GM19438 (cell line): ENCODE data around the gene HIGD2A.

ENCODE experiments used
- ATAC-seq: cut with Tn5 transposase; IDR thresholded peaks from one replicate; pipeline ENCODE4 v1.9.1; 2021; ENCODE audit warnings: low read depth; ENCODE audit not compliant: unreplicated experiment

HIGD2A gene

DNA sequence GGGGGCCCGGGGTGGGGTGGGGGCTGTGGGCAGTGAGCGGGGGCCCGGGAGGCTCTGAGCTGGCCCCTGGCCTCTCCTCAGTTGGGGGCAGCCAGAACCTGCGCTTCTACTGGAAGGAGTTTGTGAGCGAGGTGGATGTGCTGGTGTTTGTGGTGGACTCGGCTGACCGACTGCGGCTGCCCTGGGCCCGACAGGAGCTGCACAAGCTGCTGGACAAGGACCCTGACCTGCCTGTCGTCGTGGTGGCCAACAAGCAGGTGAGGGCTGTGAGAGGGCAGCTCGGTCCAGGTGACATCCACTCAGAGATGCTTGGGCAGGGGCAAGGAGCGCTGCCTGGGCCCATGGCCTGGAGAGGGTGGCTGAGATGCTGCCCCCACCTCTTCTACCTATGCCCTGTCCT lies 19.8 kb upstream of the HIGD2A start:
- ATAC-seq: no peak

DNA sequence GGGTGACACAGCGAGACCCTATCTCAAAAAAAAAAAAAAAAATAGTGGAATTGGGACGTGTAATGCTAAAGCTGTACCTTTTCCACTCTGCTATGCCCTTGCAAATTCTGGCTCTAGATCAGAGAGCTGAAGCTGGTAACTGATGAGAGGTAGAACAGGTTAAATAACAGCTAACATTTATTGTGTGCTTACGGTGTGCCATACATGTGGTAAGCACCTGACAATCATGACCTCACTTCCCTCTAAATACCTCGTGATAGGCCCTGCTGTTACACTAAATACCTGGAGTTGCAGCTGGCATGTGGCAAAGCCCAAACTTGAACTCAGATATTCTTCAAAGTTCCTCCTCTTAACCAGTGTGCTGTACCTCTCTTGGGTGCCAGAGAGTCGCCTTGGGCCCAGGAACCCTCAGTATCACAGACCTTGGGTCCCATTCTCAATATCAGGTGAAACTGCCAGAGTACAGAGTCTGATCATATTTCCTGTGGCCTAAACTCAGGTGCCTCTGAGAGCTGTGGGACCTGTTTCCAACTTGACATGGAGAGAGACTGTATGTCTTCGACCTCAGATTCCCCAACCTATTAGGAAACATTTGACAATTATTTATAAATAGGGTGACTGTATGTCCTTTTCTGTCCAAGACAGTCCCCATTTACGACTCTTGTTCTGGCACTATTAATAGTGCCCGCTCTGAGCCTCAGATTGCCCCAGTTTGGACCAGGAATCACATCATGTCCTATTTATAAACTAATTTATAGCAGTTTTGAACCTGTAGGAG lies 18.4 kb upstream of the HIGD2A start:
- no peak for ATAC-seq

DNA sequence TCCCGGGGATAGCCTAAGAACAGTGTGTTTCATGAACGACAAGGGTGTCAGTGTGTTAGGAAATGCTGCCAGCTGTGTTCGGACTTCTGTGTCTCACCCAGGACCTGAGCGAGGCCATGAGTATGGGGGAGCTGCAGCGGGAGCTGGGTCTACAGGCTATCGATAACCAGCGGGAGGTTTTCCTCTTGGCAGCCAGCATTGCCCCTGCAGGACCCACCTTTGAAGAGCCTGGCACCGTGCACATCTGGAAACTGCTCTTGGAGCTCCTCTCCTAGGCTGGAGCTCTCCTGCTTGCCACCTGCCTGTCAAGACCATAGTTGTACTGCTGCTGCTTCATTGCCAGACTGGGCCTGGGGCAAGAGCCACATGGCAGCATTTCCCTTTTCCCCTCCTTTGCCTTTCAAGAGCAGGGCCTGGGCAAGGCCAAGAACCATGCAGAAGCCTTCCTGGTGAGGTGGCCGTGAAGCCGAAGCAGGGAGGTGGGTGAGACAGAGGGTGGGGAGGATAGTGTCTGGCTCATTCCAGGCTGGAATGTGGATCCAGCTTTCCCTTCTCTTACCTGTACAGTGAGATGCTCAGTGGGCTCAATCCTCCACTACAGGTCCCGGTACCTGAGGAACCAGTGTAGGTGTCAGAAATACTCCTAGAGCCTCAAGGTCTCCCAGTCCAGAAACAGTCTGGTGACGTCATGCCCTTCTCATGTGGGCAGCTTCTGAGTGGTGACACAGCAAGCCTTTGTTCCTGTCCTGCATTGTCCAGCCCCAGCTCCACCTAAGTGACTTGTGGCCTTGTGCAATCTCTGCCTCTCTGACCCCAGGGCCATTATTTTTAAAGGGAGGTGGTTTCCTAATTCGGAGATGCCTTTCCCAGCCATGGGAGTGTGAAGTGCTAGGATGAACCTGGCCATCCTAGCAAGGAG lies 16.7 kb upstream of the HIGD2A start:
- ATAC-seq: no peak

GRCh38 chr5:176373100-176373818 lies 15.3 kb upstream of the HIGD2A start:
- ATAC-seq: no peak

DNA sequence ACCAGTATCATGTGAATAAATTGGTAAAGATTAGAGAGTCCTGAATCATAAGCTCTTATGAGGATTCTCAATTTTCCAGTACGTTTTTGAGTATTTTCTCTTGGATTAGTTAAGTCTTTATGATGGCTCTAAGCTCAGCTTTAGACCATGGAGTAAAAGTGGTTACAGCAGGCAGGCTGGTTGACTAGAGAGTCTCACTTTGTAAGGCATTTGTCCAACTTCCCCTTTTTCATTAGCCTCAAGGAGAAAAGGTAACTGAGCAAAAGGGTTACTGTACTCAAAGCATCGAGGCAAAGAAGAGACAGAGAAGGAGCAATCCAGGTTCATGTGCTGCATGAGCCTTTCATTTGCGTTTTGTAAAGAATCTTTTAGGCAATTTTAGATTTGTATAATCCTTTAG lies 8.7 kb upstream of the HIGD2A start:
- no peak for ATAC-seq

GRCh38 chr5:176381423-176381822 lies 7.1 kb upstream of the HIGD2A start:
- ATAC-seq: no peak

- ATAC-seq: no peak
Observed at GRCh38 chr5:176381979-176382378, 6.6 kb upstream of the HIGD2A start.

DNA sequence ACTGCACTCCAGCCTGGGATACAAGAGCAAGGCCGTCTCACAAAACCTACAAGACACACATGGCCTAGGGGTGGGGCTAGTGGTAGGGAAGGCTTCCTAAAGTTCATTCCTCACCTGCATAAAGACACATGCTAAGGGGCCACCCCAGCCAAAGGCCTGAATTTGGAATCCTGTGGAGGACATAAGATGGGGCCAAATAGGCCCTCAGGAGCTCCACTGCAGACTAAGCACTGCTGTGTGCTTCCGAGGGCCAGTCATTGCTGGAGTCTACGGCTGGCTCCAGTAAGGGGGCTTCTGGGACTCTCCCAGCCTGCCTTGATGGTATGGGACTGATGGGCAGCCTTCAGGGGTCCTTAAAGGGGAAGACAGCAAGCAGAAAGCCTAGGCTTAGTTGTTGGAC lies 5.8 kb upstream of the HIGD2A start:
- ATAC-seq: no peak

DNA sequence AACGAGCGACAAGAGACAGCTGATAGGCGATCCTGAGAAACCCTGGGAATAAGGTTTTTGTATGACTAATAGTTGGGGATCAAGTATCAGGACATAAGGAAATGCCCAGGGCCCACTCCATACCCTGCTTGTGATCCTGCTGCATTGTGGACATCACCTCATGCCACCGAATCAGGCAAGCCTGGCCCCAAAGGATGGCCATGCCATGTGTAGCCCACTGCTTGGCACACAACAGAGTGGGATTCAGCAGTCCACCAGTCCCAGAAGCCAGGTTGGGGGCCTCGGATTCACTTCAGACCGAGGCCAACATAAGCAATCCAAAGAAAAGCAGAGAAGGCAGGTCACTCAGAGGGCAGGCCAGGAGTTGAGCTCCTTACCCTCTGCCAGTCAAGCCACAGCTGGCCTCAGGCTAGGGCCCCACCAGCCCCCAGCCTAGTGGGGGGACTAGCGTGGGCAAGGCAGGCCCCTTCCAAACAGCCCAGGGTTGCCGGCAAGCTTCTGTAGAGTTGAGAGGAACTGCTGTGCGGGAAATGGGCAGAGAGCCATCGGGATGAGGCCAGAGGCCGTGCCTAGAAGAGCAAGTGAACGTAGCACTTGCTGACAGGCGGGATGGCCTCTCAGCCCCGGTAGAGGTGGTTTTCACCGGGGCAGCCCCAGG lies 5.2 kb upstream of the HIGD2A start:
- no peak for ATAC-seq

GRCh38 chr5:176383961-176384360 lies 4.6 kb upstream of the HIGD2A start:
- no peak for ATAC-seq

GRCh38 chr5:176384366-176384930 lies 4.1 kb upstream of the HIGD2A start:
- ATAC-seq: no peak

- no peak for ATAC-seq
Observed at GRCh38 chr5:176384991-176385390, 3.6 kb upstream of the HIGD2A start.

DNA sequence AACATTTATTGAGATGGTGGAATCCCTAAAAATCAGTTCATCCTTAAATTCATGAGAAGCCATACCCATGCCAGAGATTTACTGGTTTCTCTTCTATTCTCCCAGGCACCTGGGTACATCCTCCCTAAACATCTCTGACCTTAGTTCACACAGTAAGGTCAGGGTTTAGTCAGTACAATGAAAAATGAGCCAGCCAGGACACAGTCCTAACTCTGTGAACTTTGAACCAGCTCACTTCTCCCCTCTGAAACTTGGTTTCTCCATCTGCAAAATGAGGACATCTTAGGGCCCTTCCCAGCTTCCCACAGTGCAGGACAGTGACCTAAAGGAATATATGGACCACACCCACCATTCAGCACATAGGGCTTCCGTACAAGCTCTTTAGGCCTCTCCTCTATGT lies 2.1 kb upstream of the HIGD2A start:
- no peak for ATAC-seq

DNA sequence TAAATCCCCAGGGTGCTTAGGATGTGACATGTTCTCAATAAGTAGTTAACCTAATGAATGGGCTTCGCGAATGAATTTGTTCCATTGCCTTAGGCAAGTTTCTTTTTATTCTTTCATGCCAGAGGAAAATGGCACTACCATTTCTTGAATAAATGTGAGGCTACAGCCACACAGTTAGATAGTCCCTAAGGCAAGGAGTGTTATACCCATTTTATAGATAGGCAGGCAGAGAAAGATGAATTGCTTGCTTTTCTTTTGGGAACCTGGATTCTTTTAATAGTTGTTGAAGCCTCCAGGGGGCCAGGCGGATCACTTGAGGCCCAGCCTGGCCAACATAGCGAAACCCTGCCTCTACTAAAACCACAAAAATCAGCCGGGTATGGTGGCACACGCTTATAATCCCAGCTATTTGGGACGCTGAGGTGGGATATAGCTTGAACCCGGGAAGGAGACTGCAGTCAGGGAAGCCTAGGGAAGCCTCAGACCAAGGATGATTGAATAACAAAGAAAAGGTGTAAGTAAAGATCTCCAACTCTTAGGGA lies 1.1 kb upstream of the HIGD2A start:
- ATAC-seq: no peak

DNA sequence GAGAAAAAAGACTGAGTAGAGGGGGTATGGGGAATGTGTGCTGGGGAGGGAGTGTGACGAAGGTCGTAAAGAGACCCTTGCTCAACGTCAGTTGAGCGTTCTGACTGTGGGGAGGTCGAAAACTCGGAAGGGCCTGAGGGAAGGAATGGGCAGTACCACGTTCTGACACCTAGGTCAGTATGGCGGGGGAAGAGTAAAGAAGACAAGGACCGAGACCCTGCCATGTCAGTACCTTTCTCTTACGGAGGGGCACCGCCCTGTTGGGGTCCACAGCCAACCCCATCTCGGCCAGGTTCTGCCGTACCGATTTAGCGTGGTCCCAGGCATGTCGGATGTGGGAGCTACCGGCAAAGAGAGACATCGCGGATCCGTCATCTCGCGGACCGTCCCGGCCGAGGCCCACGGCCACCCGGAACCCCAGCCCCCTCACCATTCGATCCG lies 528 bp upstream of the HIGD2A start:
- ATAC-seq: no peak

- ATAC-seq: peak; percentile 26
Observed at GRCh38 chr5:176389135-176390123, 878 bp downstream of the HIGD2A start.

- no peak for ATAC-seq
Observed at GRCh38 chr5:176391479-176391878, 2.9 kb downstream of the HIGD2A start.

- no peak for ATAC-seq
Observed at GRCh38 chr5:176391999-176392398, 3.4 kb downstream of the HIGD2A start.

DNA sequence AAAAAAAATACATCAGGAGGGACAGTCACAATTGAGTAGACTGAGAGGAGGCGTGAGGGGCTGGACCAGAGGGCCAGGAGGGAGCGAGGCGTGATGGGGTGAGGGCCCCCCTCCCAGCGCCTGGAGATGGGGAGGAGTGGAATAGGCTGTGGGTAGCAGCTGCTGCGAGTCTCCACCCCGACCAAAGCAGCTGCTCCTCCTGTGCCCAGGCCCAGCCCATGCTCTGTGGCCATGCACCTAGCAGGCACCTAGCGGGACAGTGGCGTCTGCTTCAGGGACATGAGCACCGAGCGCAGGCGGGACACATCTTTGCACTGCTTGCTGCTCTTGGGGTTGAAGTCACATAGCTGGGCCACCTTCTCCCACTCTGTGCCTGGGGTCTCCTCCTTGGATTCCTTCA lies 4.0 kb downstream of the HIGD2A start:
- no peak for ATAC-seq
